ENCODE measurements around the gene TBK1.

TBK1 gene

DNA sequence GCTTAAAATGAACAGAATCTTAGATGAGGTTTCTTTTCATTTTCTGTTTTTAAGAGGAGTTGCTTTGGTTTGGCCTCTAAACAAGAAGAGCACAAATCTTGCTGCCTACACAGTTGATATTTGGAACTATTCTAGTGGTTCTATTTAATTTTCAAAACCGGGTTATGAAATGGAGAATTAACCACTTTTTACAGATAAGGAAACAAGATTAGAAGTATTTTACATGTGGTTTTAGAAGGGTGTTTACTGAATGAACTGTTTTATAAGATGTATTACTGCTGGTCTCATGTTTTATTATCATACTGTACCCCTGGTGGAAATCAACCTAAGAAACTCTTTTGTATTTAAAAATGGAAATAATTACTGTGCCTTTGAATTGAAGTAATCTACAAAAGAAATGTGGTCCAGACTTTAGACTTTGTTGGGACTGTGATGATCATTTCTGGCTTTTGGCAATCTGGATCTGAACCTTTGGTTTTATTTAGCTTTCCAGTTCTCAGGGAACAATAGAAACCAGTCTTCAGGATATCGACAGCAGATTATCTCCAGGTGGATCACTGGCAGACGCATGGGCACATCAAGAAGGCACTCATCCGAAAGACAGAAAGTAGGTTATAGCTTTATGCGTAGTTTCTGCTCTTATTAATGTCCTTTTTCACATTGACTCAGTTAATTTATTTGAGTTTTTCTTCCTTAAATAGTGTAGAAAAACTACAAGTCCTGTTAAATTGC, 43.2 kb downstream of the TBK1 start:
- H3K4me3 ChIP-seq (ENCODE audit: low read length): no peak overlapping the region
- no peaks in the 10 kb centered on the region for H3K4me1 ChIP-seq (ENCODE audit: control insufficient read depth, insufficient read depth, low read length)
- no CpG with 5 or more reads among the region's 5 CpGs for WGBS (ENCODE audit: insufficient coverage, insufficient read length)
- DNase-seq (ENCODE audit: low read depth, low spot score): no peak
- no peaks in the 10 kb centered on the region; the same call in 1 of the 2 replicates for H3K36me3 ChIP-seq (ENCODE audit: control insufficient read depth, insufficient read depth, low read length)
- no peaks in the 10 kb centered on the region for H3K27me3 ChIP-seq (ENCODE audit: control insufficient read depth, insufficient read depth, low read length)
- H3K9me3 ChIP-seq (ENCODE audit: control insufficient read depth, insufficient read depth, low read length): no peaks in the 10 kb centered on the region
- H3K27ac ChIP-seq (ENCODE audit: low read length): no peak overlapping the region

DNA sequence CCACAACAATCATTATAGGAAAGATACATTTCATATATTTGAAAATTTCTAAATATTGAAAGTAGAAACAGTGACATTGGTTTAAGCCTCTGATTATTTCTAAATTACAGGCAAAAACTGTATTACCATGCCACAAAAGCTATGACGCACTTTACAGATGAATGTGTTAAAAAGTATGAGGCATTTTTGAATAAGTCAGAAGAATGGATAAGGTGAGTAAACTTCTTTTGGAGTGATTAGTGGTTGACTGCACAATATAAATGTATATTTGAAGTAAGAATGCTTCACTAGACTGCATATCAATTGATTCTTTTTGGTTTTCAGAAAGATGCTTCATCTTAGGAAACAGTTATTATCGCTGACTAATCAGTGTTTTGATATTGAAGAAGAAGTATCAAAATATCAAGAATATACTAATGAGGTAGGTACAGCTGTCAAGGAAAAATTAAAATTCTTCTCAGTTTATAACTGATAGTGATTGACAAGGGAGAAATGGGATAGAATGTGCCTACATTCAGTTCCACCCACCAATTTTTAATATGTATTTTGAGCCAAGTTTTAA, 45.0 kb downstream of the TBK1 start:
- Histone ChIP-seq H3K9me3 (ENCODE audit: control insufficient read depth, insufficient read depth, low read length) (no peaks in the 10 kb centered on the region), H3K27ac (ENCODE audit: low read length) (no peak overlapping the region), H3K36me3 (ENCODE audit: control insufficient read depth, insufficient read depth, low read length) (no peaks in the 10 kb centered on the region), H3K4me3 (ENCODE audit: low read length) (no peak overlapping the region), H3K27me3 (ENCODE audit: control insufficient read depth, insufficient read depth, low read length) (no peaks in the 10 kb centered on the region), H3K4me1 (ENCODE audit: control insufficient read depth, insufficient read depth, low read length) (no peaks in the 10 kb centered on the region)
- no peak for DNase-seq (ENCODE audit: low read depth, low spot score)
- WGBS (ENCODE audit: insufficient coverage, insufficient read length): no CpG with 5 or more reads among the region's 2 CpGs

DNA sequence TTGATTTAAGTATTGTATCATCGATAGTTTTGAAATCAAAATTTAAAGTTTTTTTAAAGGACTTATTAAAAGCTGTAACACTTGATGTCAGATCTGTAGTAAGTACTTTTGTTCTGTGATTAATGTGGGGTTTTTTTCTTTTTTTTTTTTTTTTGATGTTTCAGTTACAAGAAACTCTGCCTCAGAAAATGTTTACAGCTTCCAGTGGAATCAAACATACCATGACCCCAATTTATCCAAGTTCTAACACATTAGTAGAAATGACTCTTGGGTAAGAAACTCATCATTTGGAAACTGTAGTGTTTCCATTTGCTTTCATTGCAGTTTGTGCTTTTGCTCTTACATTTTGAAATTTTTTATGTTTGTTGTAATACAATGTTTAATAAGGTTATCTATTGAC, 45.6 kb downstream of the TBK1 start:
- Histone ChIP-seq H3K27me3 (ENCODE audit: control insufficient read depth, insufficient read depth, low read length) (no peaks in the 10 kb centered on the region), H3K27ac (ENCODE audit: low read length) (no peak overlapping the region), H3K9me3 (ENCODE audit: control insufficient read depth, insufficient read depth, low read length) (no peaks in the 10 kb centered on the region), H3K36me3 (ENCODE audit: control insufficient read depth, insufficient read depth, low read length) (no peaks in the 10 kb centered on the region), H3K4me1 (ENCODE audit: control insufficient read depth, insufficient read depth, low read length) (no peaks in the 10 kb centered on the region), H3K4me3 (ENCODE audit: low read length) (no peak overlapping the region)
- DNase-seq (ENCODE audit: low read depth, low spot score): no peak
- WGBS (ENCODE audit: insufficient coverage, insufficient read length): no CpG with 5 or more reads among the region's 1 CpG

DNA sequence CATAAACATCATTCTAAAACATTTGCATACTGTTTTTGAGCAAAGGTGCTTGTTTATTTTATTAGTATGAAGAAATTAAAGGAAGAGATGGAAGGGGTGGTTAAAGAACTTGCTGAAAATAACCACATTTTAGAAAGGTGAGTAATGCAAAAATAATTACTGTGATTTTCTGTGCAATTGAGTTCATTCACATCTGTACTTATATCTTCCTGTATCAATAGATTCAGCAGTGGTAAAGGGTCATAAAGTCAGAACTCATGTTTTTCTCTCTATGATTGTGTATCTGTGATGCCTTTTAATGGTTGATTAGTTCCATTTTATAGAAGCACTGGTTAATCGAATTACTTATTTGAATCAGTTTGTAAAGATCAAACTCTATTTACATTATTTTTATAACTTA, 46.0 kb downstream of the TBK1 start:
- no peak for DNase-seq (ENCODE audit: low read depth, low spot score)
- Histone ChIP-seq H3K27ac (ENCODE audit: low read length) (no peak overlapping the region), H3K4me3 (ENCODE audit: low read length) (no peak overlapping the region), H3K36me3 (ENCODE audit: control insufficient read depth, insufficient read depth, low read length) (no peaks in the 10 kb centered on the region), H3K4me1 (ENCODE audit: control insufficient read depth, insufficient read depth, low read length) (no peaks in the 10 kb centered on the region), H3K27me3 (ENCODE audit: control insufficient read depth, insufficient read depth, low read length) (no peaks in the 10 kb centered on the region), H3K9me3 (ENCODE audit: control insufficient read depth, insufficient read depth, low read length) (no peaks in the 10 kb centered on the region)
- no CpG with 5 or more reads among the region's 1 CpG for WGBS (ENCODE audit: insufficient coverage, insufficient read length)

DNA sequence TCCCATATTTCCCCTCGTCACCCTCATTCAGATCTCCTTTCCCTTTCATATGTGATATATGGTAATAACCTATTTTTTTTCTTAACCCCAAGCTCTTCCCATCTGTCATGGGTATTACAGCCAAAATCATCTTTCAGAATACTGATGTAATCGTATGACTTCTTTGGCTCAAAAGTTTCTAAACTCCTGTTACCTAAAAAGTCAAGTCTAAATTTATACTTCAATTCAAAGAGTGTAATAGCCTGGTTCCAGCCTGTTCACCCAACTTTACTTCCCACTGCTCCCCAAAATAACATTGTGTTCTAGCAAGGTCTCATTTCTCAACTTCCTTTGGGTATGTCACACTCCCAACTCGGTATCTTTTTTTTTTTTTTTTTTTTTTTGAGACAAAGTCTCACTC, 48.5 kb downstream of the TBK1 start:
- 100% methylated on average over 1 of the region's 3 CpGs for WGBS (ENCODE audit: insufficient coverage, insufficient read length)

DNA sequence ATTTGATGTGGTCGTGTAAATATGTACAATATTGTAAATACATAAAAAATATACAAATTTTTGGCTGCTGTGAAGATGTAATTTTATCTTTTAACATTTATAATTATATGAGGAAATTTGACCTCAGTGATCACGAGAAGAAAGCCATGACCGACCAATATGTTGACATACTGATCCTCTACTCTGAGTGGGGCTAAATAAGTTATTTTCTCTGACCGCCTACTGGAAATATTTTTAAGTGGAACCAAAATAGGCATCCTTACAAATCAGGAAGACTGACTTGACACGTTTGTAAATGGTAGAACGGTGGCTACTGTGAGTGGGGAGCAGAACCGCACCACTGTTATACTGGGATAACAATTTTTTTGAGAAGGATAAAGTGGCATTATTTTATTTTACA, 49.6 kb downstream of the TBK1 start:
- Histone ChIP-seq H3K36me3 (ENCODE audit: control insufficient read depth, insufficient read depth, low read length) (no peaks in the 10 kb centered on the region), H3K27ac (ENCODE audit: low read length) (no peak overlapping the region), H3K4me3 (ENCODE audit: low read length) (no peak overlapping the region), H3K27me3 (ENCODE audit: control insufficient read depth, insufficient read depth, low read length) (no peaks in the 10 kb centered on the region), H3K4me1 (ENCODE audit: control insufficient read depth, insufficient read depth, low read length) (no peaks in the 10 kb centered on the region), H3K9me3 (ENCODE audit: control insufficient read depth, insufficient read depth, low read length) (no peaks in the 10 kb centered on the region)
- DNase-seq (ENCODE audit: low read depth, low spot score): no peak
- WGBS (ENCODE audit: insufficient coverage, insufficient read length): no CpG with 5 or more reads among the region's 7 CpGs

More for the DNA sequence above, 48.5 kb downstream of the TBK1 start:
- Histone ChIP-seq H3K4me1 (ENCODE audit: control insufficient read depth, insufficient read depth, low read length) (no peaks in the 10 kb centered on the region), H3K27ac (ENCODE audit: low read length) (no peak overlapping the region), H3K9me3 (ENCODE audit: control insufficient read depth, insufficient read depth, low read length) (no peaks in the 10 kb centered on the region), H3K4me3 (ENCODE audit: low read length) (no peak overlapping the region), H3K36me3 (ENCODE audit: control insufficient read depth, insufficient read depth, low read length) (no peaks in the 10 kb centered on the region), H3K27me3 (ENCODE audit: control insufficient read depth, insufficient read depth, low read length) (no peaks in the 10 kb centered on the region)
- DNase-seq (ENCODE audit: low read depth, low spot score): no peak

DNA sequence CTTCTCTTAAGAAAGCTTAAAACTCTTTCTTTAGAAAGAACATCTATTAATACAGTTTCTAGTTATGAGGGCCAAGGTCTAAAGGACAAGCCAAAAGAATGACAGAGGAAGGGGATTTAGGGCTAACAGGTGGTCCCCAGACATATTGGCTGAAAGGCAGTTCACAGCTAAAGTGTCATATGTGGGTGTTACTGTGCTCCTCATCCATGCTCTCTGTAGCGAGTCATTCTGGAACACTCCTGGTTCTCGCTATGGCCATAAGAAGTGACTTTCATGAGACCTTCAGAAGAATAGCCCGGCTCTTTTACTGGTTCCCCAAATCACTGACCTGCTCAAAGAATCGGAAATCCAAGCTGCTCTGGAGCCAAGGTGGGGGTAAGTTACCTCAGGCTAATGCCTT, 55.0 kb downstream of the TBK1 start:
- H3K4me1 ChIP-seq (ENCODE audit: control insufficient read depth, insufficient read depth, low read length): no peaks in the 10 kb centered on the region
- WGBS (ENCODE audit: insufficient coverage, insufficient read length): no CpG with 5 or more reads among the region's 4 CpGs
- H3K4me3 ChIP-seq (ENCODE audit: low read length): no peak overlapping the region

DNA sequence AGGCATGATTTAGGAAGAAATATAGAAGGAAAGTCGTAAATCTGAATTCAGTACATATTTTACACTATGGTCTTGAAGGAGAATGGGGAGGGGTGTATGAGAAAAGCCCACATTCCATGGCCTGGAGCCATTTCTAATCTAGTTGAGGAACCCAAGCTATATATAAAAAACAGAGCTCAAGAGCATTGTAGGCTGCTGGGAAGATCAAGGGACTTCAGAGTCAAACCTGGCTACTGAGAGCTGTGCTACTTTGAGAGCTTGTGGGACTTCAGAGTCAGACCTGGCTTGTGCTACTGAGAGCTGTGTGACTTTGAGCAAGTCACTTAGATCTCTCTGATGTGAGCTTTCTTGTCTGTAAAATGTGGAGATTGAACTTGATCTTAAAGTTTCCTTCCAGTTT, 58.7 kb downstream of the TBK1 start:
- Histone ChIP-seq H3K27ac (ENCODE audit: low read length) (no peak overlapping the region), H3K36me3 (ENCODE audit: control insufficient read depth, insufficient read depth, low read length) (no peaks in the 10 kb centered on the region), H3K9me3 (ENCODE audit: control insufficient read depth, insufficient read depth, low read length) (no peaks in the 10 kb centered on the region), H3K4me3 (ENCODE audit: low read length) (no peak overlapping the region), H3K4me1 (ENCODE audit: control insufficient read depth, insufficient read depth, low read length) (no peaks in the 10 kb centered on the region), H3K27me3 (ENCODE audit: control insufficient read depth, insufficient read depth, low read length) (no peaks in the 10 kb centered on the region)
- no CpG with 5 or more reads among the region's 1 CpG for WGBS (ENCODE audit: insufficient coverage, insufficient read length)
- DNase-seq (ENCODE audit: low read depth, low spot score): no peak

More for the DNA sequence above, 55.0 kb downstream of the TBK1 start:
- DNase-seq (ENCODE audit: low read depth, low spot score): no peak
- Histone ChIP-seq H3K9me3 (ENCODE audit: control insufficient read depth, insufficient read depth, low read length) (no peaks in the 10 kb centered on the region), H3K36me3 (ENCODE audit: control insufficient read depth, insufficient read depth, low read length) (no peaks in the 10 kb centered on the region), H3K27me3 (ENCODE audit: control insufficient read depth, insufficient read depth, low read length) (no peaks in the 10 kb centered on the region), H3K27ac (ENCODE audit: low read length) (no peak overlapping the region)

DNA sequence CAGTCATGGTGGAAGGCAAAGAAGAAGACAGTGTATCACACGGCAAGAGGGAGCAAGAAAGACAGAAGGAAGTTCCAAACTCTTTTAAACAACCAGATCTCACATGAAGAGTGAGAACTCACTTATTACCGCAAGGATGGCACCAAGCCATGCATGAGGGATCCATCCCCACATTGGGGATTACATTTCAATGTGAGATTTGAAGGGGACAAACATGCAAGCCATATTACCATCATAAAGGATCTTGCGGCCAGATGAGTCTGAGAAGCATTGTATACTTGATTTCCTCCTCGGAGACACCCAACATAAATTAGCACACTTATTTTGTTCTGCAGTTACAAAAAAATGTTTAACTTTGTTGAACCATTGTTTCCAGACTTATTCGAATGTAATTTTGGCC, 66.5 kb downstream of the TBK1 start:
- no peaks in the 10 kb centered on the region for H3K27me3 ChIP-seq (ENCODE audit: control insufficient read depth, insufficient read depth, low read length)
- H3K27ac ChIP-seq (ENCODE audit: low read length): no peak overlapping the region
- no peak overlapping the region for H3K4me3 ChIP-seq (ENCODE audit: low read length)
- H3K9me3 ChIP-seq (ENCODE audit: control insufficient read depth, insufficient read depth, low read length): no peaks in the 10 kb centered on the region
- WGBS (ENCODE audit: insufficient coverage, insufficient read length): no CpG with 5 or more reads among the region's 5 CpGs
- no peak for DNase-seq (ENCODE audit: low read depth, low spot score)
- 0 out of 2 replicates have a peak, but pooled peaks cover 4% of the 10 kb centered on the region for H3K4me1 ChIP-seq (ENCODE audit: control insufficient read depth, insufficient read depth, low read length)
- H3K36me3 ChIP-seq (ENCODE audit: control insufficient read depth, insufficient read depth, low read length): no peaks in the 10 kb centered on the region

DNA sequence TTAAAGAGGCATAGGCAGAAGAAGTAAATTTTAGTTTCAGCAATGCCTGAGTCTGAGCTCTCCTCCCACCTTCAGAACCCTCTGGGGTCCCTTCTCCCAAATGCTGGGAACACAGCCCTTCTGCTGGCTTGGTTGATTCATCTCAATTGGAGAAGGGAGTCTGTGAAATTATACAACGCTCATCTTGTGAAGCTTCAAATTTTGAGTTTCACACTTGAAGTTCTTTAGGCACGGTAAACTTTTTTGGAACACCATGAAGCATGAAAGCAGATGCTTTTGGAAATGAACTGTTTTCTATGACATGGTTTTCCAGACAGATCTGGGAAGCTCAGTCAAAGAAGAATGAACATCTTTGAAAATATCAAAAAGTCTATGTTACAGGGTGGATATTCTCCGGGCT, 69.9 kb downstream of the TBK1 start:
- Histone ChIP-seq H3K9me3 (ENCODE audit: control insufficient read depth, insufficient read depth, low read length) (no peaks in the 10 kb centered on the region), H3K27me3 (ENCODE audit: control insufficient read depth, insufficient read depth, low read length) (no peaks in the 10 kb centered on the region), H3K36me3 (ENCODE audit: control insufficient read depth, insufficient read depth, low read length) (no peaks in the 10 kb centered on the region), H3K4me1 (ENCODE audit: control insufficient read depth, insufficient read depth, low read length) (0 out of 2 replicates have a peak, but pooled peaks cover 4% of the 10 kb centered on the region), H3K27ac (ENCODE audit: low read length) (no peak overlapping the region), H3K4me3 (ENCODE audit: low read length) (no peak overlapping the region)
- no peak for DNase-seq (ENCODE audit: low read depth, low spot score)
- WGBS (ENCODE audit: insufficient coverage, insufficient read length): no CpG with 5 or more reads among the region's 3 CpGs

DNA sequence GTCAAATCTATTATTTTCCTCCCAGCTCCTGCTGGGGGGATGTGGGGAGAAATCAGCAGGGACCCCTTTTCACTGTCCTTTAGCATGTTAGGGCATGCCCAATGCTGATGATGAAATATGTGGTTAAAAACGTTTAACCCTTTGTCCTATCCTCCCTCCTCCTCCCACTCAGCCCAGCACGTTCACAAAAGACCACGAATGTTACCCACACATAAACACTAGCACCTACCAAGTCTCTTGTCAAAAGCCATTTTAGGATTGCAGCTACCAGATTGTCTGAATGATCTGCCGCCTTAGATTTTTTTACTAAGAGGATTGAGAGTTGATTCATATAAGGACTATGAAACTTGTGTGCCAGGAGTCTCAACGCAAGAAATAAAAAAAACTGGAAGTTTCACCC, 70.4 kb downstream of the TBK1 start:
- 0 out of 2 replicates have a peak, but pooled peaks cover 4% of the 10 kb centered on the region for H3K4me1 ChIP-seq (ENCODE audit: control insufficient read depth, insufficient read depth, low read length)
- no peak overlapping the region for H3K27ac ChIP-seq (ENCODE audit: low read length)
- DNase-seq (ENCODE audit: low read depth, low spot score): no peak
- no peaks in the 10 kb centered on the region for H3K27me3 ChIP-seq (ENCODE audit: control insufficient read depth, insufficient read depth, low read length)
- no peaks in the 10 kb centered on the region for H3K9me3 ChIP-seq (ENCODE audit: control insufficient read depth, insufficient read depth, low read length)
- no CpG with 5 or more reads among the region's 5 CpGs for WGBS (ENCODE audit: insufficient coverage, insufficient read length)
- no peak overlapping the region for H3K4me3 ChIP-seq (ENCODE audit: low read length)
- no peaks in the 10 kb centered on the region for H3K36me3 ChIP-seq (ENCODE audit: control insufficient read depth, insufficient read depth, low read length)

Measured in iPS DF 6.9 (cell line).